OCI-LY7 (cell line): ENCODE data around the gene SPTB.

ENCODE experiments used
- EZH2phosphoT487 ChIP-seq: fragments of 200-600 bp; sonication (generic); IDR thresholded peaks from 2 replicates; pipeline ENCODE4 v1.6.1; 2018; ENCODE audit warnings: low read depth, borderline replicate concordance, mild to moderate bottlenecking, mixed run types, antibody characterized with exemption, low read length, moderate library complexity, mixed read lengths
- TF ChIP-seq, protein P1 (sequence below): fragments of 200-600 bp; sonication (generic); conservative IDR thresholded peaks from 2 replicates; pipeline ENCODE4 v1.5.1; 2014; ENCODE audit warnings: mild to moderate bottlenecking, antibody characterized with exemption, low read length, moderate library complexity, mixed read lengths

DNA sequence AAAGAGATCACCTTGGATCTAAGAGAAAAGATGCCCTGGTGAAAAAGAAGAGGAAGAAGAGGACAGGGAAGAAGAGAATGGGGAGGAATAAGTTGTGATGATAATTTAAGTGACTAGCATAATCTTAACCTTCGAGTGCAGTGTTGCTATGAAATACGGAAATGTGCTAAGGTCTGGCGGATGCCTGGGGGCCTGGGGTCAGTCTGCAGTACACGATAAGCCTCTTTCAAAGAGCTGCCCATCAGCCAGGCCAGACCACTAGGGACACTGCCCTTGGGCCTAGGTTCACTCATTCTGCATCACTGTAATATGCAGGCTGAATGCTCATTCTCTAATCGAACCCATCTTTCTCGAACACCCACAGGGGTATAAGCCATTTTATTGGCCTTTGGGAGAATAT is 92.1 kb downstream of the SPTB start:
- TF ChIP-seq, protein P1, sequence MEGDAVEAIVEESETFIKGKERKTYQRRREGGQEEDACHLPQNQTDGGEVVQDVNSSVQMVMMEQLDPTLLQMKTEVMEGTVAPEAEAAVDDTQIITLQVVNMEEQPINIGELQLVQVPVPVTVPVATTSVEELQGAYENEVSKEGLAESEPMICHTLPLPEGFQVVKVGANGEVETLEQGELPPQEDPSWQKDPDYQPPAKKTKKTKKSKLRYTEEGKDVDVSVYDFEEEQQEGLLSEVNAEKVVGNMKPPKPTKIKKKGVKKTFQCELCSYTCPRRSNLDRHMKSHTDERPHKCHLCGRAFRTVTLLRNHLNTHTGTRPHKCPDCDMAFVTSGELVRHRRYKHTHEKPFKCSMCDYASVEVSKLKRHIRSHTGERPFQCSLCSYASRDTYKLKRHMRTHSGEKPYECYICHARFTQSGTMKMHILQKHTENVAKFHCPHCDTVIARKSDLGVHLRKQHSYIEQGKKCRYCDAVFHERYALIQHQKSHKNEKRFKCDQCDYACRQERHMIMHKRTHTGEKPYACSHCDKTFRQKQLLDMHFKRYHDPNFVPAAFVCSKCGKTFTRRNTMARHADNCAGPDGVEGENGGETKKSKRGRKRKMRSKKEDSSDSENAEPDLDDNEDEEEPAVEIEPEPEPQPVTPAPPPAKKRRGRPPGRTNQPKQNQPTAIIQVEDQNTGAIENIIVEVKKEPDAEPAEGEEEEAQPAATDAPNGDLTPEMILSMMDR = no peak
- TF ChIP-seq EZH2phosphoT487 = no peak
